Measurements from ENCODE around the gene USP36. TPM values are rescaled to one million over a fixed set of nuclear protein-coding genes. Genes with fewer than 3 reads are reported as not detected.
A peak's percentile ranks its signal among the peaks of the same experiment; 100 is the strongest.

The USP36 gene
- total and polyA plus RNA-seq, 8 donors: 31.2 to 58.3 (median 35.8) TPM

DNA sequence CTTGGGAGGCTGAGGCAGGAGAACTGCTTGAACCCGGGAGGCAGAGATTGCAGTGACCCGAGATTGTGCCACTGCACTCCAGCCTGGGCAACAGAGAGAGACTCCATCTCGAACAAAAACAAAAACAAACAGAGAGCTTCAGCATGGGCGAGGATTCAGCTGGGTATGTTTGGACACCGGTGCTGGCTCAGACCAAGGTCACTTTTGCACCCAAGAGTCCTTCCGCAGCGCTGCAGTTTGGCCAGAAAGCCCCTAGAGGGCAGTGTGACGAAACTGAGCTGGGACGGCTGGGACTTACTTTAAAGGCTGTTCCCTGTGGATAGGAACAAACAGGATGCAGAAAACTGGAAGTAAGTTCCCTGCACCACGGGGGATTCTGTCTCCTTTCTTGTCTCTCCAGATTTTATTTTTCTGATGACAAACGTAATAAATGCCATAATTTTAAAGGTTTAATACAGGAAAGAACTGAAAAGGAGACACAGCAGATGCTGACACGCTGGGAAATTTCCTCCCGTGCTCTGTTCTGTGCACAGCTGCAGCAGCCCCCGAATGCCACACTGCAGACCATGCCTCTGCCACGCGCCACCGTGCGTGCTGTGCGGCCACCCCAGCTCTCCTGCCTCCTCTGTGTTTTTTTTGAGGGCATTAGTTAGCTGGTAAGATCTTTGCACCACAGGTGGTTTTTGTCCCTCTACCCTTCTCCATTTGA is 25.2 kb upstream of the USP36 start:
- no peak for FAIRE-seq
- TF ChIP-seq, protein P1, sequence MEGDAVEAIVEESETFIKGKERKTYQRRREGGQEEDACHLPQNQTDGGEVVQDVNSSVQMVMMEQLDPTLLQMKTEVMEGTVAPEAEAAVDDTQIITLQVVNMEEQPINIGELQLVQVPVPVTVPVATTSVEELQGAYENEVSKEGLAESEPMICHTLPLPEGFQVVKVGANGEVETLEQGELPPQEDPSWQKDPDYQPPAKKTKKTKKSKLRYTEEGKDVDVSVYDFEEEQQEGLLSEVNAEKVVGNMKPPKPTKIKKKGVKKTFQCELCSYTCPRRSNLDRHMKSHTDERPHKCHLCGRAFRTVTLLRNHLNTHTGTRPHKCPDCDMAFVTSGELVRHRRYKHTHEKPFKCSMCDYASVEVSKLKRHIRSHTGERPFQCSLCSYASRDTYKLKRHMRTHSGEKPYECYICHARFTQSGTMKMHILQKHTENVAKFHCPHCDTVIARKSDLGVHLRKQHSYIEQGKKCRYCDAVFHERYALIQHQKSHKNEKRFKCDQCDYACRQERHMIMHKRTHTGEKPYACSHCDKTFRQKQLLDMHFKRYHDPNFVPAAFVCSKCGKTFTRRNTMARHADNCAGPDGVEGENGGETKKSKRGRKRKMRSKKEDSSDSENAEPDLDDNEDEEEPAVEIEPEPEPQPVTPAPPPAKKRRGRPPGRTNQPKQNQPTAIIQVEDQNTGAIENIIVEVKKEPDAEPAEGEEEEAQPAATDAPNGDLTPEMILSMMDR (IDR thresholded peaks at IDR 0.05): peak; percentile 92 to 98 (median 93)
- peak; percentile 51 to 86 (median 82) for ATAC-seq
- Histone ChIP-seq H3K27ac (peak overlapping the region in 3 of 4 donors; percentile 6 to 41 (median 37)), H3K27me3 (no peaks in the 10 kb centered on the region), H3K4me3 (no peak overlapping the region), H3K36me3 (peaks cover 0 to 18% (median 5%) of the 10 kb centered on the region in 3 donors), H3K4me1 (peaks cover 4 to 24% (median 8%) of the 10 kb centered on the region in 3 donors), H3K9me3 (no peaks in the 10 kb centered on the region)
- WGBS, 2 donors: 12 to 14% methylated on average over 19 of the region's 19 CpGs
- DNase-seq: peak; percentile 80 to 94 (median 92)
- intact Hi-C loops (cut with DNase I): loop anchor here in 2 of 3 donors (5.0 kb wide), 2 partner anchors 101 to 106 kb away; no protein-coding TSS in a partner anchor

DNA sequence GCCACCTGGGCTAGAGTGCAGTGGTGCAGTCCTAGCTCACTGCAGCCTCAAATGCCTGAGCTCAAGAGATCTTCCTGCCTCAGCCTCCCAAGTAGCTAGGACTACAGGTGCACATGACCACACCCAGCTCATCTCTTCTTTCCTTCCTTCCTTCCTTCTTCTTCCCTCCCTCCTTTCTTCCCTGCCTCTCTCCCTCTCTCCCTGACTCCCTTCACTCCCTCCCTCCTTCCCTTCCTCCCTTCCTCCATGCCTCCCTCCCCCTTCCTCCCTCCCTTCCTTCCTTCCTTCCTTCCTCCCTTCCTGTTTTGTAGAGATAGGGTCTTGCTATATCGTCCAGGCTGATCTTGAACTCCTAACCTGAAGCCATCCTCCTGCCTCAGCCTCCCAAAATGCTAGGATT is 23.5 kb upstream of the USP36 start:
- FAIRE-seq: no peak
- Histone ChIP-seq H3K4me3 (no peak overlapping the region), H3K27me3 (no peaks in the 10 kb centered on the region), H3K27ac (no peak overlapping the region), H3K36me3 (peaks cover 0 to 6% (median 5%) of the 10 kb centered on the region in 3 donors), H3K9me3 (no peaks in the 10 kb centered on the region), H3K4me1 (peaks cover 4 to 24% (median 8%) of the 10 kb centered on the region in 3 donors)
- 73 to 100% methylated on average over 1 of the region's 1 CpG for WGBS, 2 donors
- TF ChIP-seq, protein P1 (IDR thresholded peaks at IDR 0.05): no peak
- no peak for DNase-seq
- intact Hi-C loops (cut with DNase I): no loop called here
- ATAC-seq: no peak

DNA sequence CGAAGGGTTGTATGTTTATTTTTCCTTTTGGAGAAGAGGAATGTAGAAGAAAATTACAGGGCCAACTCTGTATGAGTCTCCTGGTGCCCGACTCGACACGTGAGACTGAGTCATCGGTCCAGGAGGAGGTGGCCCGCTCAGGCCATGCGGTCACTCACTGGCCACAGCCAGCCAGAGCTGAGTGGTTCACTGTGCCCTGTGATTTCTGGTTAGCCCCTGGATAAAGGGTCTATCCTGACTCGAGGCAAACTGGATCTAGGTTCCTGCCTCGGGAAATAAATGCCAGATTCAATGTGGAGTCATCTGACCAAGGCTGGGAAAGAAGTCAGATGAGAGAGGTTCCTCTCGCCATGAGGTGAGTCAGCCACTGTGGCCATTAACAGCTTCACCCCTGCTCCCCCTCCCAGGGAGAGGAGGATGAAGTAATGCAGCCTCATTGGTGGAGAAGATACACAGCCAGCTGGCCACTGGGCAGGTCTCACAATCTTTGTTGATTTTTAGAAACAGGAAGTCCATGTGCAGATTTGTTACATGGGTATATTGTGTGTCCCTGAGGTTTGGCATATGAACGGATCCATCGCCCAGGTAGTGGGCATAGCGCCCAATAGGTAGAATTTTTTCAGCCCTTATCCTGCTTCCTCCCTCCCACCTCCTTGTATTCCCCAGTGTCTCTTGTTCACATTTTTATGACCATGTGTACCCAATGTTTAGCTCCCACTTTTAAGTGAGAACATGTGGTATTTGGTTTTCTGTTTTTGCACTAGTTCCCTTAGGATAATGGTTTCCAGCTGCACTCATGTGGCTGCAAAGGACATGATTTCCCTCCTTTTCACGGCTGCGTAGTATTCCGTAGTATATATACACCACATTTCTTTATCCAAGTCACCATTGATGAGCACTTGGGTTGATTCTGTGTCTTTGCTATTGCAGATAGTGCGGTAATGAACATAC is 21.7 kb upstream of the USP36 start:
- 65 to 68% methylated on average over 17 of the region's 17 CpGs for WGBS, 2 donors

DNA sequence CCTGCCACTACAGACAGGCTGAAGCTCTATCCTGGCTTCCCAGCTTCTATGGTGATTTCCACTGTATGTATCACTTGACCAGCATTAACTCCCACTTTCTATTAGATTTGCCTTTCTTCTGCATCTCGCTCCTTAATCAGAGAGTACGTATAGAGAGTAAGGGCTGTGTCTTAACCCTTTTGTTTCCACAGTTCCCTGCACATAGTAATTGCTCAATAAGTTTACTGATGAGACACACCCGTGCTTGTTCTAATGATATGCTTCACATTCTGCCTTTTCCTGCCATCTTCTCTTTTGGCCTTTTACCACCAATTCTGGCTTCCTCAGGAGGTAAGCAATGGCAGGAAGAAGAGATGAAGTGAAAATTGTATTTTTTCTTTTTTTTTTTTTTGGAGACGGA is 20.6 kb upstream of the USP36 start:
- H3K9me3 ChIP-seq: no peaks in the 10 kb centered on the region
- peaks cover 0 to 12% (median 0%) of the 10 kb centered on the region in 3 donors for H3K36me3 ChIP-seq
- H3K4me3 ChIP-seq: no peak overlapping the region
- DNase-seq: no peak
- WGBS, 2 donors: 93 to 95% methylated on average over 4 of the region's 4 CpGs
- no peaks in the 10 kb centered on the region for H3K27me3 ChIP-seq
- no peak for ATAC-seq
- intact Hi-C loops (cut with DNase I): no loop called here
- TF ChIP-seq, protein P1 (IDR thresholded peaks at IDR 0.05): no peak
- FAIRE-seq: no peak
- peak overlapping the region in 3 of 4 donors; percentile 82 to 92 (median 83) for H3K27ac ChIP-seq
- peaks cover 4 to 22% (median 8%) of the 10 kb centered on the region in 3 donors for H3K4me1 ChIP-seq

More for the DNA sequence above, 21.7 kb upstream of the USP36 start:
- H3K36me3 ChIP-seq: peaks cover 0 to 1% (median 0%) of the 10 kb centered on the region in 3 donors
- H3K4me3 ChIP-seq: no peak overlapping the region
- no peaks in the 10 kb centered on the region for H3K9me3 ChIP-seq
- FAIRE-seq (no peak), ATAC-seq (peak; percentile 89 to 94 (median 92)), DNase-seq (peak; percentile 76 to 94 (median 88))
- peaks cover 4 to 24% (median 8%) of the 10 kb centered on the region in 3 donors for H3K4me1 ChIP-seq
- peak overlapping the region; percentile 41 to 92 (median 82) for H3K27ac ChIP-seq
- TF ChIP-seq, protein P1 (IDR thresholded peaks at IDR 0.05): no peak
- intact Hi-C loops (cut with DNase I): no loop called here
- no peaks in the 10 kb centered on the region for H3K27me3 ChIP-seq

All from pancreas (tissue), 10 donors.